A673 (cell line): ENCODE measurements around the gene KCNG3.

Experiments
- EZH2 ChIP-seq: fragments of 200-600 bp; sonication (generic); IDR thresholded peaks from 2 replicates; pipeline ENCODE4 v1.6.1; 2017; ENCODE audit warnings: borderline replicate concordance, low read depth, mild to moderate bottlenecking, mixed read lengths, antibody characterized with exemption, low read length; ENCODE audit not compliant: poor library complexity, severe bottlenecking
- TF ChIP-seq, protein P1 (sequence below): fragments of 300-800, 200-600 bp; sonication (generic); conservative IDR thresholded peaks from 2 replicates; pipeline ENCODE4 v1.5.1; 2017; ENCODE audit warnings: low read depth, mild to moderate bottlenecking, antibody characterized with exemption, low read length, moderate library complexity, mixed read lengths

DNA sequence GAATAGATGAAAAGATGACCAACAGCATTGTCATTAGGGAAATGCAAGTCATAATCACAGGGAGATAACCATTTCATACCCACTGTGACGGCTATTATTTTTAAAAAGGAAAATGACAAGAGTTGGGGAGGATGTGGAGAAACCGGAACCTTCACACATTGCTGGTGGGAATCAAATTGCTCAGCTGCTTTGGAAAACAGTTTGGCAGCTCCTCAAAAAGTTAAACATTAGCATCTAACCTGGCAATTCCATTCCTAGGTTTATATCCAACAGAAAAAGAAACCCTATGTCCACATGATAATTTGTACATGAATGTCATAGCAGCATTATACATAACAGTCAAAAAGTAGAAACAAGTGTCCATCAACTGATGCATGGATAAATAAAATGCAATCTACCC is 58.2 kb downstream of the KCNG3 start:
- TF ChIP-seq, protein P1, sequence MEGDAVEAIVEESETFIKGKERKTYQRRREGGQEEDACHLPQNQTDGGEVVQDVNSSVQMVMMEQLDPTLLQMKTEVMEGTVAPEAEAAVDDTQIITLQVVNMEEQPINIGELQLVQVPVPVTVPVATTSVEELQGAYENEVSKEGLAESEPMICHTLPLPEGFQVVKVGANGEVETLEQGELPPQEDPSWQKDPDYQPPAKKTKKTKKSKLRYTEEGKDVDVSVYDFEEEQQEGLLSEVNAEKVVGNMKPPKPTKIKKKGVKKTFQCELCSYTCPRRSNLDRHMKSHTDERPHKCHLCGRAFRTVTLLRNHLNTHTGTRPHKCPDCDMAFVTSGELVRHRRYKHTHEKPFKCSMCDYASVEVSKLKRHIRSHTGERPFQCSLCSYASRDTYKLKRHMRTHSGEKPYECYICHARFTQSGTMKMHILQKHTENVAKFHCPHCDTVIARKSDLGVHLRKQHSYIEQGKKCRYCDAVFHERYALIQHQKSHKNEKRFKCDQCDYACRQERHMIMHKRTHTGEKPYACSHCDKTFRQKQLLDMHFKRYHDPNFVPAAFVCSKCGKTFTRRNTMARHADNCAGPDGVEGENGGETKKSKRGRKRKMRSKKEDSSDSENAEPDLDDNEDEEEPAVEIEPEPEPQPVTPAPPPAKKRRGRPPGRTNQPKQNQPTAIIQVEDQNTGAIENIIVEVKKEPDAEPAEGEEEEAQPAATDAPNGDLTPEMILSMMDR, result no peak
- no peak for TF ChIP-seq EZH2
